D721Med (cell line): ENCODE results near the gene C13orf46.

Experiments
- DNase-seq: peaks from one replicate; pipeline ENCODE4 v3.0.0; 2011; ENCODE audit warnings: low spot score; ENCODE audit not compliant: insufficient read length
- FAIRE-seq: peaks from 2 replicates; lab custom pipeline; 2011; peaks lifted over from hg19 to GRCh38; lab: Jason Lieb, UNC
- TF ChIP-seq, protein P1 (sequence below): IDR thresholded peaks from 2 replicates; pipeline ENCODE4 v1.5.1; 2012; ENCODE audit warnings: mild to moderate bottlenecking, control low read depth; ENCODE audit not compliant: insufficient read depth; ENCODE audit errors: missing control alignments

The C13orf46 gene

DNA sequence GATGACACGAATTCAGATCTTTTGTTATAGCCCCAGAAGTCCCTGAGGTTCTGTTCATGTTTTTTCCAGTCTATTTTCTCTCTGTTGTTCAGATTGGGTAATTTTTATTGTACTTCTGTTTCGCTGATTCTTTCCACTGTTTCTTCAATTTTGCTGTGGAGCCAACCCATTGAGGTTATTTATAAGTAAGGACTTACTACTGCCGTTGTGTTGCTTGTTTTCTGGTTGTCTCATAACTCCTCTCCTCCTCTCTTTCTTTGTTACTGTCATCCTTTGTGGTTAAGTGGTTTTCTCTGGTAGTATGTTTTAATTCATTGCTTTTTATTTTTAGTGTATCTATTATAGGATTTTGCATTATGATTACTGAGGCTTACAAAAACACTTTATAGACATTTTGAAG, 61.3 kb downstream of the C13orf46 start:
- no peak for FAIRE-seq

DNA sequence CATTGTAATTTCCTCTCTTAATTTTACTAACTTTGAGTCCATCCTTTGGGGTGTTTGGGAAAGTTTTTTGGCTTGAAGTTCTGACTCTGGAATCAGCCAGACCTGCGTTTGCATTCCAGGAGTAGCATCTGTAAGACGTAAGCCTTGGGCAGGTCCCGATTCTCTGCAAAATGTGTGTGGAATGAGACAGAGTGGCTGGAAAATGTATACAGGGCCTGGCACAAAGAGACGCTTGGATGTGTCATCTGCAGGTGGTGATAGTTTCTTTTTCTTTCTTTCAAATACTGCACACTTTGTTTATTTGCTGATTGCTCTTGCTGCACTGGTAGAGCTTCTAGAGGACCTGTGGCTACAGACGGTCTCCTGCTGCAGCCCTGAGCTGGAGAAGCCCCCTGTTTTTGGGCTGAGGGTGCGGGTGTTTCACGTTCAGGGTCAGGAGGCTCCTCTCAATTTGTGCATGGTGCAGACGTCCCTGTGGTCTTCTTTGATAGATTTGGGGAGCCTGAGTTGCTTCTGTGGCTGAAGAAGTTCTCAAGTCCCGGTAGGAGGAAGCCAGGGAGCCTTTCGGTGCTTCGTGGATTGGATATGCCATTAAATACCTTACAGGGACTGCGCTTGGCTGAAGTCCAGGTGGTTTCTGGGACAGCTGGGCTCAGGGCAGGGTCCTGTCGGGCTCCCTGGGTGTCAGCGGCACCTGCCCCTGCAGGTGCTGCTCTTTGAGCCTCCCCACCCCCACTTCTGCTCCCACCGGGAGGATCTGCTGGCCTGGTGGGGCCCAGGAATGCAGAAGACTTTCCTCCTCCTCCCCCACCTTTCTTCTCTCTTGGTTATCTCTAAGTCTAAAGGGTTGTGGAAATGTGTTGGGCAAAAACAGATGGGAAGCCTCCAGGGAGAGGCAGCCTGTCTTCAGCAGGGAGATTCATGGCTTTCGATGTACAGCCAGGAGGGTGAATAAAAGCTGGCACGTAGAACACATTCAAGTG, 66.0 kb downstream of the C13orf46 start:
- DNase-seq (no peak), FAIRE-seq (no peak)
- TF ChIP-seq, protein P1, sequence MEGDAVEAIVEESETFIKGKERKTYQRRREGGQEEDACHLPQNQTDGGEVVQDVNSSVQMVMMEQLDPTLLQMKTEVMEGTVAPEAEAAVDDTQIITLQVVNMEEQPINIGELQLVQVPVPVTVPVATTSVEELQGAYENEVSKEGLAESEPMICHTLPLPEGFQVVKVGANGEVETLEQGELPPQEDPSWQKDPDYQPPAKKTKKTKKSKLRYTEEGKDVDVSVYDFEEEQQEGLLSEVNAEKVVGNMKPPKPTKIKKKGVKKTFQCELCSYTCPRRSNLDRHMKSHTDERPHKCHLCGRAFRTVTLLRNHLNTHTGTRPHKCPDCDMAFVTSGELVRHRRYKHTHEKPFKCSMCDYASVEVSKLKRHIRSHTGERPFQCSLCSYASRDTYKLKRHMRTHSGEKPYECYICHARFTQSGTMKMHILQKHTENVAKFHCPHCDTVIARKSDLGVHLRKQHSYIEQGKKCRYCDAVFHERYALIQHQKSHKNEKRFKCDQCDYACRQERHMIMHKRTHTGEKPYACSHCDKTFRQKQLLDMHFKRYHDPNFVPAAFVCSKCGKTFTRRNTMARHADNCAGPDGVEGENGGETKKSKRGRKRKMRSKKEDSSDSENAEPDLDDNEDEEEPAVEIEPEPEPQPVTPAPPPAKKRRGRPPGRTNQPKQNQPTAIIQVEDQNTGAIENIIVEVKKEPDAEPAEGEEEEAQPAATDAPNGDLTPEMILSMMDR, result no peak

More for the DNA sequence above, 61.3 kb downstream of the C13orf46 start:
- no peak for DNase-seq
- TF ChIP-seq, protein P1, result no peak

DNA sequence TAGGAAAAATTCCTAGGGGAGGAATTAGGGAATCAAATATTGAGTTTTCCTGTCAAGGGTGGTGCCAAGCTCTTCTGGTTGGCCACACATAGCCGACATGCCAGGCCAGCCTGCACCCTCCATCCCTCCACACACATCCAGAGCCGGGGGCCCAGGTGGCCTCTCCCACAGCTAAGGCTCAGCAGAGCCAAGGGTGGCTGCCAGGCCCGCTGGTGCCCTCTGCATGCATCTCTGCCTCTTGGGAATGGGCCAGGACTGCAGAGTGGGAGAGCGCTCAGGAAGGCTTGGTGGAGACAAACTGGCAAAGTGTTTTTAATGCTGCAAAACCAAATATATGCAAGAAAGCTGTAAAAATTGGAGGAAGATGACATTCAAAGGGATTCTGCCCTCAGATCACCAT, 67.3 kb downstream of the C13orf46 start:
- TF ChIP-seq, protein P1, result no peak
- no peak for FAIRE-seq
- DNase-seq, result no peak

DNA sequence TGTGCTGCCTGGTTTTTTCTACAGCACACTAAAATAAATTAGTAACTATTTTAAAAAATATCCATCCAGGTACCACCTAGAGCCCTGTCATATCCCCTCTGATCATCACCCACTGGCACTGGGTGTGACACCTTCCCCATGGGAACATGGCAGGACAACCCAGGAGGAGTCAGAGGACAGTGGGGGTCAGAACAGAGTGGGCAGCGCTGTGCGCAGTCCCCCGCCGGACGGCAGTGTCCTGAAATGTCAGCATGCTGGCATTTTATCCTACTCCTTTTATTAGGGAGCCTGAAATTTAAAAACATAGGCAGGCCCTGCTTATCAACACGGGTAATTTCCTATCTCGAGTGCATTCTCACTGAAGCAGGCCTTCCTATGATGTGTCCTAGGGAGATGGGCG, 67.9 kb downstream of the C13orf46 start:
- TF ChIP-seq, protein P1, result no peak
- FAIRE-seq, result no peak

DNA sequence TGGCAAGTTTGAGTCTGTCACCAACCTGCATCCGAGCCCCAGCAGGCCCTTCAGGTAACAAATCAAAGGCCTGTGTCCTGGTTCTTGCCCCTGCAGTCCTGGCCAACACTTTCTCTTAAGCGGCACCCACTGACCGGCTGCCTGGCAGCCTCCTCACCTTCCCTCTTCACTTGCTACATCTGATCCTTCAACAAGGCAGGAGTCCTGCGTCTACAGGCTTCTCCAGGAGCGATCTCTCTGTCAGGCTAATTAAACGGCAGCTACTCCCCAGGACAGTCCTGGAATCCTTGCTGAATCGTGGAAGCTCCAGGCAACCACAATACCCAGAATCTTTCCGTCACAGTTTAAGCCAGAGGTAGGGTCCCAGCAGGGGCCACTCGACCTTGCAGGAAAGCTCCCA, 68.9 kb downstream of the C13orf46 start:
- TF ChIP-seq, protein P1, result no peak
- DNase-seq (no peak), FAIRE-seq (no peak)

More for the DNA sequence above, 67.9 kb downstream of the C13orf46 start:
- no peak for DNase-seq

DNA sequence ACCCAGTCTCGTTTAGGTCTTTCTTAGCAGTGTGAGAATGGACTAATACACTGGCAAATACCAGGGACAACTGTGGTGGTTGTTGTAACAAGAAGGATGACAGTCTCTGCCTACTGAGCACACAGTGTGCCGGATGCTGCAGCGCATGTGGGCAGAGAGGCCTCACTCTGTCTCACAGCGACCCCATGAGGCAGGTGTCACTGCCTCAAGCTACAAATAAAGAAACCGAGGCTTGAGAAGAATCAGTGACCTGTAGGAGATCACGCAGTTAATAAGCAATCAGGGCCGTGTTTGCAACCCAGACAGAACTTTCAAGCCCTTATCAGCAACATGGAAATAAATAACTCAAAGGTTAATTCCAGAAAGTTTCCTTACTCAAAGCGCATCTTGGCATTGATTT, 69.5 kb downstream of the C13orf46 start:
- TF ChIP-seq, protein P1, result peak; percentile 60
- DNase-seq (no peak), FAIRE-seq (no peak)

DNA sequence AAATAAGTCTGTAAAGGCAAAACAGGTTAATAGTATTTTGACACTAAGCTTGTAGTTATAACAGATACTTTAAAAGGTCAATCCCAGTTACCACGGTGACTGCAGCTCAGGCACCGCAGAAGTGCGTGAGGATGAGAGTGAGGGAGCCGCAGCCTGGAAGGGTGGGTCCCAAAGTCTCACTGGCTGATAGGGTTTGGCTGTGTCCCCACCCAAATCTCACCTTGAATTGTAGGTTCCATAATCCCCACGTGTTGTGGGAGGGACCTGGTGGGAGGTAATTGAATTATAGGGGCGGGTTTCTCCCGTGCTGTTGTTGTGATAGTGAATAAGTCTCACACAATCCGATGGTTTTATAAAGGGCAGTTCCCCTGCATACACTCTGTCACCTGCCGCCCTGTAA, 70.0 kb downstream of the C13orf46 start:
- no peak for FAIRE-seq
- TF ChIP-seq, protein P1, result no peak

More for the DNA sequence above, 70.0 kb downstream of the C13orf46 start:
- DNase-seq, result no peak
